PC-3 (cell line): ENCODE results near the gene XK. TPM values are rescaled to one million over a fixed set of nuclear protein-coding genes. Genes with fewer than 3 reads are reported as not detected.

Experiments
- ATAC-seq: fragments of 200-7000 bp; cut with Tn5 transposase; 2 replicates; pipeline ENCODE4 v1.9.1; 2020; ENCODE audit warnings: mild to moderate bottlenecking, moderate library complexity
- BruUV-seq: library from RNA; stranded (reverse); fragments of 400-500 nt; replicated peaks from 2 replicates; lab custom pipeline; 2021; lab: Mats Ljungman, UMichigan
- CTCF ChIA-PET: fragments of 300-600 bp; sonication (Branson Sonifier 250); formaldehyde crosslinking; loops from one replicate; lab custom pipeline; 2022; ENCODE audit warnings: antibody characterized with exemption; lab: Charles Lee
- POLR2A ChIA-PET: fragments of 300-600 bp; sonication (Branson Sonifier 250); formaldehyde crosslinking; loops from one replicate; lab custom pipeline; 2022; ENCODE audit warnings: antibody characterized with exemption; ENCODE audit not compliant: unreplicated experiment; lab: Charles Lee
- DNase-seq: peaks from one replicate; pipeline ENCODE4 v3.0.0-alpha.2; 2015
- H2AFZ ChIP-seq: fragments of 300-600 bp; sonication (generic); 2 replicates; pipeline ENCODE4 v1.6.0; 2016; ENCODE audit warnings: antibody characterized with exemption, low read length
- H3F3A ChIP-seq: fragments of 300-600 bp; sonication (generic); one replicate; pipeline ENCODE4 v1.6.0; 2017; ENCODE audit warnings: antibody characterized with exemption, low read length, control low read depth, mild to moderate bottlenecking; ENCODE audit not compliant: unreplicated experiment
- H3K27ac ChIP-seq: fragments of 300-600 bp; sonication (generic); 2 replicates; pipeline ENCODE4 v1.5.1; 2016; ENCODE audit warnings: mild to moderate bottlenecking, low read length
- H3K27me3 ChIP-seq: fragments of 300-600 bp; sonication (generic); 2 replicates; pipeline ENCODE4 v1.6.1; 2016; ENCODE audit warnings: low read length, mixed read lengths
- H3K36me3 ChIP-seq: fragments of 300-600 bp; sonication (generic); 2 replicates; pipeline ENCODE4 v1.6.1; 2016; ENCODE audit warnings: low read depth, mixed run types, low read length, mixed read lengths
- H3K4me1 ChIP-seq: fragments of 300-600 bp; sonication (generic); 2 replicates; pipeline ENCODE4 v1.5.1; 2016; ENCODE audit warnings: low read length; ENCODE audit not compliant: insufficient read depth
- H3K4me2 ChIP-seq: fragments of 300-600 bp; sonication (generic); 2 replicates; pipeline ENCODE4 v1.6.0; 2016; ENCODE audit warnings: low read length
- H3K4me3 ChIP-seq: fragments of 300-600 bp; sonication (generic); 2 replicates; pipeline ENCODE4 v1.5.1; 2016; ENCODE audit warnings: mild to moderate bottlenecking, low read length, mixed read lengths
- H3K79me2 ChIP-seq: fragments of 300-600 bp; sonication (generic); 2 replicates; pipeline ENCODE4 v1.6.1; 2017; ENCODE audit warnings: low read length, mixed read lengths
- H3K9ac ChIP-seq: fragments of 300-600 bp; sonication (generic); 2 replicates; pipeline ENCODE4 v1.6.0; 2016; ENCODE audit warnings: mild to moderate bottlenecking, low read length
- H3K9me2 ChIP-seq: fragments of 300-600 bp; sonication (generic); replicated peaks from 2 replicates; pipeline ENCODE4 v1.6.1; 2016; ENCODE audit warnings: mixed run types, low read length, mixed read lengths
- H3K9me3 ChIP-seq: fragments of 300-600 bp; sonication (generic); 2 replicates; pipeline ENCODE4 v1.6.1; 2016; ENCODE audit warnings: low read length, mixed read lengths
- H4K20me1 ChIP-seq: fragments of 300-600 bp; sonication (generic); 2 replicates; pipeline ENCODE4 v1.6.1; 2016; ENCODE audit warnings: low read length, mixed read lengths
- CTCF ChIP-seq: fragments of 300-600 bp; sonication (generic); conservative IDR thresholded peaks from 2 replicates; pipeline ENCODE4 v1.5.1; 2017; ENCODE audit warnings: antibody characterized with exemption, low read depth, mild to moderate bottlenecking, low read length
- EZH2 ChIP-seq: fragments of 300-600 bp; sonication (generic); IDR thresholded peaks from one replicate; pipeline ENCODE4 v1.6.1; 2017; ENCODE audit warnings: antibody characterized with exemption, mild to moderate bottlenecking, low read length; ENCODE audit not compliant: unreplicated experiment
- EZH2phosphoT487 ChIP-seq: fragments of 300-600 bp; sonication (generic); IDR thresholded peaks from 2 replicates; pipeline ENCODE4 v1.6.1; 2018; ENCODE audit warnings: mild to moderate bottlenecking, antibody characterized with exemption, low read length, borderline replicate concordance
- intact Hi-C: fragments of 100-400 bp; cut with micrococcal nuclease; formaldehyde crosslinking; loops from 2 replicates; pipeline ENCODE4 v1.9.0; 2023
- total RNA-seq: library from RNA; depleted of rRNA; stranded (reverse); fragments of >200 nt; gene quantifications from 2 replicates; pipeline ENCODE4 v1.2.3, GENCODE V29; 2014

XK gene
- total RNA-seq, 1 experiment from 2014 or later = 8.0 TPM

GRCh38 chrX:37757082-37757481 is 71.5 kb downstream of the XK start:
- ChIA-PET CTCF (no interaction called here), POLR2A (no interaction called here)
- intact Hi-C loops = no loop called here

GRCh38 chrX:37759351-37759750 is 73.8 kb downstream of the XK start:
- Histone ChIP-seq H3K9ac (no peak overlapping the region), H3K4me2 (no peak overlapping the region), H3K36me3 (no peaks in the 10 kb centered on the region), H3K4me3 (no peak overlapping the region), H3K27ac (no peak overlapping the region), H2AFZ (no peak overlapping the region), H3K9me2 (no peaks in the 10 kb centered on the region), H3K79me2 (no peaks in the 10 kb centered on the region), H3K4me1 (no peaks in the 10 kb centered on the region), H3K27me3 (no peaks in the 10 kb centered on the region), H3F3A (no peaks in the 10 kb centered on the region), H3K9me3 (no peaks in the 10 kb centered on the region), H4K20me1 (no peaks in the 10 kb centered on the region)
- no peak for ATAC-seq
- ChIA-PET POLR2A (no interaction called here), CTCF (no interaction called here)
- intact Hi-C loops = no loop called here
- BruUV-seq = no TSS peak
- no peak for TF ChIP-seq EZH2
- no peak for TF ChIP-seq EZH2phosphoT487
- TF ChIP-seq CTCF = no peak
- DNase-seq = no peak

More at GRCh38 chrX:37757082-37757481, 71.5 kb downstream of the XK start:
- no peak for TF ChIP-seq EZH2
- no peak for TF ChIP-seq EZH2phosphoT487
- TF ChIP-seq CTCF = no peak
- Histone ChIP-seq H3K4me1 (no peaks in the 10 kb centered on the region), H3K4me3 (no peak overlapping the region), H3F3A (no peaks in the 10 kb centered on the region), H2AFZ (no peak overlapping the region), H3K9ac (no peak overlapping the region), H3K79me2 (no peaks in the 10 kb centered on the region), H3K9me2 (no peaks in the 10 kb centered on the region), H3K27ac (no peak overlapping the region), H3K9me3 (no peaks in the 10 kb centered on the region), H3K27me3 (no peaks in the 10 kb centered on the region), H3K4me2 (no peak overlapping the region), H3K36me3 (no peaks in the 10 kb centered on the region), H4K20me1 (no peaks in the 10 kb centered on the region)
- no peak for DNase-seq
- ATAC-seq = no peak
- no TSS peak for BruUV-seq

GRCh38 chrX:37759878-37760418 is 74.4 kb downstream of the XK start:
- H4K20me1 ChIP-seq = no peaks in the 10 kb centered on the region
- H2AFZ ChIP-seq = no peak overlapping the region
- H3K9ac ChIP-seq = no peak overlapping the region
- DNase-seq (no peak), ATAC-seq (no peak)
- no peaks in the 10 kb centered on the region for H3F3A ChIP-seq
- H3K36me3 ChIP-seq = no peaks in the 10 kb centered on the region
- ChIA-PET CTCF (no interaction called here), POLR2A (no interaction called here)
- no peaks in the 10 kb centered on the region for H3K27me3 ChIP-seq
- no peak overlapping the region for H3K27ac ChIP-seq
- H3K4me1 ChIP-seq = no peaks in the 10 kb centered on the region
- no peaks in the 10 kb centered on the region for H3K79me2 ChIP-seq
- H3K4me3 ChIP-seq = no peak overlapping the region
- H3K9me2 ChIP-seq = no peaks in the 10 kb centered on the region
- no peak overlapping the region for H3K4me2 ChIP-seq
- intact Hi-C loops = no loop called here
- no peaks in the 10 kb centered on the region for H3K9me3 ChIP-seq
- TF ChIP-seq CTCF (no peak), EZH2phosphoT487 (no peak), EZH2 (no peak)
- no TSS peak for BruUV-seq
